B cell (primary cell): ENCODE results near the gene ANK3.

Source experiments
- EZH2 ChIP-seq: IDR thresholded peaks from 2 replicates; pipeline ENCODE4 v1.6.1; 2012; ENCODE audit warnings: borderline replicate concordance, low read depth, mild to moderate bottlenecking, moderate library complexity, low read length; ENCODE audit not compliant: insufficient read depth, poor library complexity, severe bottlenecking
- TF ChIP-seq, protein P1 (sequence below): fragments of 200-600 bp; IDR thresholded peaks from one replicate; pipeline ENCODE4 v1.8.0; 2022; ENCODE audit warnings: antibody characterized with exemption, mild to moderate bottlenecking

DNA sequence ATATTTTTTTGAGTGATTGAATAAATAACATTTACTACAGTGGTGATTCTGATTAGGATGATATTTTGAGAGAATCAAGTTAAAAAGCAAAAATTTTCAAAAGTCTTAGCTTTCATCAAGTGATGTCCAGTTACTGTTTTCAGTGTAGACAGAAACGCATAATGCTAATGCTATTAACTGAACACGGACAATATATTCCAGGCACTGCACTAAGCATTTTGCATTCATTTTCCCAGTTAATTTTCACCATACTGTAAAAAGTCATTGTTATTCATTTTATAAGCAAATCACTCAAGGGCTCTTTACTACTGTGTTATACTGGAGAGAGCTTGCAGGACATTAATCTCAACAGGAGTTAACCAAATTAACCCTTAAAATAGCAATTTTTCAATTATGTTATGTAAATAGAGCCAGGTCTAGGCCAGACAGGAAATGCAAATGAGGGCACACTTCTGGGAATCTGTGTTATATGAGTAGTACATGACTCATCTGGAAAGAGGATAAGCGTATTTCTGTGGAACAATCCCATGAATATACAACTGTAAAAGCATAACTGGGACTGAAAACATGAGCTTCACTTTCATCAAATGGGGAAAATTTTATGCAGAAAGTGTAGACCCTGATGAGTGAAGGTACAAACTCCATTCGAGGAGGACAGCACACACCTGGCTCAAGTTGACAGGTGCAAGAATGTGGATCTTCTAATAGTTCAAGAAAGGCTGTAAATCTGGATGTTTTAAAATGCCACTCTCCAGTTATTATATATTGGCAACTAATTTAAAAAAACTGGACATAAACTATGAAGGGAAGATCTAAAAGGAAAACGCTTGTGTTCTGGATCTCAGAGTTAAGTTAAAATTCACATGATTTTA is 75.4 kb downstream of the ANK3 start:
- TF ChIP-seq, protein P1, sequence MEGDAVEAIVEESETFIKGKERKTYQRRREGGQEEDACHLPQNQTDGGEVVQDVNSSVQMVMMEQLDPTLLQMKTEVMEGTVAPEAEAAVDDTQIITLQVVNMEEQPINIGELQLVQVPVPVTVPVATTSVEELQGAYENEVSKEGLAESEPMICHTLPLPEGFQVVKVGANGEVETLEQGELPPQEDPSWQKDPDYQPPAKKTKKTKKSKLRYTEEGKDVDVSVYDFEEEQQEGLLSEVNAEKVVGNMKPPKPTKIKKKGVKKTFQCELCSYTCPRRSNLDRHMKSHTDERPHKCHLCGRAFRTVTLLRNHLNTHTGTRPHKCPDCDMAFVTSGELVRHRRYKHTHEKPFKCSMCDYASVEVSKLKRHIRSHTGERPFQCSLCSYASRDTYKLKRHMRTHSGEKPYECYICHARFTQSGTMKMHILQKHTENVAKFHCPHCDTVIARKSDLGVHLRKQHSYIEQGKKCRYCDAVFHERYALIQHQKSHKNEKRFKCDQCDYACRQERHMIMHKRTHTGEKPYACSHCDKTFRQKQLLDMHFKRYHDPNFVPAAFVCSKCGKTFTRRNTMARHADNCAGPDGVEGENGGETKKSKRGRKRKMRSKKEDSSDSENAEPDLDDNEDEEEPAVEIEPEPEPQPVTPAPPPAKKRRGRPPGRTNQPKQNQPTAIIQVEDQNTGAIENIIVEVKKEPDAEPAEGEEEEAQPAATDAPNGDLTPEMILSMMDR: no peak
- TF ChIP-seq EZH2: no peak
